22Rv1 (cell line): ENCODE data around the gene SHQ1.
"Not testable (repeated sequence)": the region's sequence is repeated elsewhere in the genome, so short reads cannot be mapped to it uniquely, and the experiment has no call there.

Experiments
- ZFX ChIP-seq: fragments of 450-650 bp; IDR thresholded peaks from 2 replicates; pipeline ENCODE4 v1.6.1; 2017; ENCODE audit warnings: antibody characterized with exemption, borderline replicate concordance
- TF ChIP-seq, protein P1 (sequence below): fragments of 450-650 bp; IDR thresholded peaks from 2 replicates; pipeline ENCODE4 v1.5.1; 2017; ENCODE audit warnings: mild to moderate bottlenecking

DNA sequence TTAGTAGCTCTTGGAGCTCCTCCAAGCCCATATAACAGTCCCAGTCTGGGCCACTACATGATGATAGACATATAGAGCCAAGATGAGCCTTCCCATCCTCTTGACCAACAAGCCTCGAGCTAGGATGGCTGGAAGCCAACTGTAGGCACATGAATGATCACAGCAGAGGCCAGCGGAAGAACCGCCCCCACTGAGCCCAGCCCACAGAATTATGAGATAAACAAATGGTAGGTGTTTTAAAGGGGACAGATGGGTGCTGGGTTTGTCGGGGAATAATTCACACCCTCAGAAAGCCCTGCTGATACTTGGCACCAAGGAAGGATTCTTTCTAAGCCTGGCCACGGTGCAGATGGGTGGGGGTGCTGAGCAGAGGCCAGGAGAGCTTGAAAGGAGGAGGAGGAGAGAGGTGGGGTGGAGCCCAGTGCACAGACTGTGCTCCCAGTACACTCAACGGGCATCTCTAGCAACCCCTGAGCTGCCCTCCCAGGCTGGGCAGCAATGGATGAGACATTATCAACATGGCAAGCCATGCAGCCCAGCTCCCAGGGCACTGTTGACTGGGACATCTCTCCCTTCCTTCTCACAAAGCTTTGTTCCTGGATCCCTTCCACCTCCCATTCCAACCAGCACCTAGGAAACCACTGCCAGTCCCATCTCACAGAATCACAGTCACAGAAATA, 115.4 kb downstream of the SHQ1 start:
- TF ChIP-seq, protein P1, sequence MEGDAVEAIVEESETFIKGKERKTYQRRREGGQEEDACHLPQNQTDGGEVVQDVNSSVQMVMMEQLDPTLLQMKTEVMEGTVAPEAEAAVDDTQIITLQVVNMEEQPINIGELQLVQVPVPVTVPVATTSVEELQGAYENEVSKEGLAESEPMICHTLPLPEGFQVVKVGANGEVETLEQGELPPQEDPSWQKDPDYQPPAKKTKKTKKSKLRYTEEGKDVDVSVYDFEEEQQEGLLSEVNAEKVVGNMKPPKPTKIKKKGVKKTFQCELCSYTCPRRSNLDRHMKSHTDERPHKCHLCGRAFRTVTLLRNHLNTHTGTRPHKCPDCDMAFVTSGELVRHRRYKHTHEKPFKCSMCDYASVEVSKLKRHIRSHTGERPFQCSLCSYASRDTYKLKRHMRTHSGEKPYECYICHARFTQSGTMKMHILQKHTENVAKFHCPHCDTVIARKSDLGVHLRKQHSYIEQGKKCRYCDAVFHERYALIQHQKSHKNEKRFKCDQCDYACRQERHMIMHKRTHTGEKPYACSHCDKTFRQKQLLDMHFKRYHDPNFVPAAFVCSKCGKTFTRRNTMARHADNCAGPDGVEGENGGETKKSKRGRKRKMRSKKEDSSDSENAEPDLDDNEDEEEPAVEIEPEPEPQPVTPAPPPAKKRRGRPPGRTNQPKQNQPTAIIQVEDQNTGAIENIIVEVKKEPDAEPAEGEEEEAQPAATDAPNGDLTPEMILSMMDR, result not testable (repeated sequence)
- not testable (repeated sequence) for TF ChIP-seq ZFX
